Measurements from ENCODE around the gene TMEM52. TPM values are rescaled to one million over a fixed set of nuclear protein-coding genes. Genes with fewer than 3 reads are reported as not detected.
A peak's percentile ranks its signal among the peaks of the same experiment; 100 is the strongest.
"Not testable (repeated sequence)": the region's sequence is repeated elsewhere in the genome, so short reads cannot be mapped to it uniquely, and the experiment has no call there.

The TMEM52 gene
- polyA plus RNA-seq, 12 donors, result 28.5 to 139 (median 76.2) TPM; not detected in 1

- DNase-seq, result no peak
Measured at GRCh38 chr1:1954831-1955441, 35.9 kb upstream of the TMEM52 start.

- no peak for DNase-seq
Measured at GRCh38 chr1:1954015-1954414, 34.9 kb upstream of the TMEM52 start.

- no peak for DNase-seq
Measured at GRCh38 chr1:1950940-1951339, 31.9 kb upstream of the TMEM52 start.

- no peak for DNase-seq
Measured at GRCh38 chr1:1948783-1949182, 29.7 kb upstream of the TMEM52 start.

- no peak for DNase-seq
Measured at GRCh38 chr1:1947493-1947892, 28.4 kb upstream of the TMEM52 start.

GRCh38 chr1:1946540-1946939 lies 27.5 kb upstream of the TMEM52 start:
- peak; percentile 28 for DNase-seq

- DNase-seq, result no peak
Measured at GRCh38 chr1:1945782-1946393, 26.8 kb upstream of the TMEM52 start.

- no peak for DNase-seq
Measured at GRCh38 chr1:1943834-1944570, 24.9 kb upstream of the TMEM52 start.

- DNase-seq, result no peak
Measured at GRCh38 chr1:1942753-1943656, 23.9 kb upstream of the TMEM52 start.

- DNase-seq, result no peak
Measured at GRCh38 chr1:1941868-1942752, 23.0 kb upstream of the TMEM52 start.

- DNase-seq, result no peak
Measured at GRCh38 chr1:1941211-1941841, 22.2 kb upstream of the TMEM52 start.

- no peak for DNase-seq
Measured at GRCh38 chr1:1940123-1940425, 21.0 kb upstream of the TMEM52 start.

- no peak for DNase-seq
Measured at GRCh38 chr1:1939296-1940122, 20.4 kb upstream of the TMEM52 start.

GRCh38 chr1:1938613-1939295 lies 19.7 kb upstream of the TMEM52 start:
- DNase-seq, result no peak

- DNase-seq, result no peak
Measured at GRCh38 chr1:1938276-1938573, 19.1 kb upstream of the TMEM52 start.

- no peak for DNase-seq
Measured at GRCh38 chr1:1937549-1938275, 18.6 kb upstream of the TMEM52 start.

- no peak for DNase-seq
Measured at GRCh38 chr1:1937061-1937460, 18.0 kb upstream of the TMEM52 start.

GRCh38 chr1:1934848-1935247 lies 15.8 kb upstream of the TMEM52 start:
- not testable (repeated sequence) for DNase-seq

Data from muscle of arm (tissue), 12 donors.